GM23338 (cell line): ENCODE measurements around the gene NCAPD3.

Experiments used
- CREB1 ChIP-seq: fragments of 250-450 bp; sonication (Bioruptor Pico); IDR thresholded peaks from 2 replicates; pipeline ENCODE4 v1.5.0; 2020; ENCODE audit warnings: low read depth, mild to moderate bottlenecking, moderate library complexity
- EZH2 ChIP-seq: fragments of 200-600 bp; sonication (generic); IDR thresholded peaks from one replicate; pipeline ENCODE4 v1.8.0; 2017; ENCODE audit warnings: antibody characterized with exemption, mild to moderate bottlenecking, low read depth; ENCODE audit not compliant: unreplicated experiment
- EZH2phosphoT487 ChIP-seq: fragments of 200-600 bp; sonication (generic); IDR thresholded peaks from one replicate; pipeline ENCODE4 v1.8.1; 2018; ENCODE audit warnings: antibody characterized with exemption; ENCODE audit not compliant: unreplicated experiment
- JUNB ChIP-seq: IDR thresholded peaks from one replicate; pipeline ENCODE4 v1.6.1; 2016; ENCODE audit warnings: antibody characterized with exemption; ENCODE audit not compliant: unreplicated experiment
- NANOG ChIP-seq: IDR thresholded peaks from 2 replicates; pipeline ENCODE4 v1.6.1; 2016; ENCODE audit warnings: antibody characterized with exemption, borderline replicate concordance
- POLR2AphosphoS5 ChIP-seq: IDR thresholded peaks from 2 replicates; pipeline ENCODE4 v1.6.1; 2016; ENCODE audit warnings: antibody characterized with exemption, low read depth
- REST ChIP-seq: IDR thresholded peaks from one replicate; pipeline ENCODE4 v1.6.1; 2018; ENCODE audit warnings: antibody characterized with exemption; ENCODE audit not compliant: unreplicated experiment
- STAT1 ChIP-seq: IDR thresholded peaks from one replicate; pipeline ENCODE4 v1.6.1; 2016; ENCODE audit warnings: antibody characterized with exemption; ENCODE audit not compliant: unreplicated experiment
- ZNF331 ChIP-seq: fragments of 250-450 bp; sonication (Bioruptor Pico); IDR thresholded peaks from 2 replicates; pipeline ENCODE4 v1.5.0; 2020; ENCODE audit warnings: low read depth, mild to moderate bottlenecking, moderate library complexity
- TF ChIP-seq, protein P1 (sequence below), 2 experiments: fragments of 200-600 bp in 1 of 2; sonication (generic) in 1 of 2; conservative IDR thresholded peaks; 2 replicates each; pipeline versions ENCODE4 v1.5.1 to v1.6.1; 2016 to 2017; ENCODE audit warnings: antibody characterized with exemption in 2 of 2, low read depth in 2 of 2, mild to moderate bottlenecking in 2 of 2, moderate library complexity in 1 of 2
- TF ChIP-seq, protein P2 (sequence below): IDR thresholded peaks from 2 replicates; pipeline ENCODE4 v1.6.1; 2016; ENCODE audit warnings: antibody characterized with exemption
- TF ChIP-seq, protein P3 (sequence below): fragments of 250-450 bp; sonication (Bioruptor Pico); IDR thresholded peaks from 2 replicates; pipeline ENCODE4 v1.5.0; 2020; ENCODE audit warnings: mild to moderate bottlenecking, moderate library complexity

- TF ChIP-seq JUNB (no peak), POLR2AphosphoS5 (no peak), EZH2 (no peak), EZH2phosphoT487 (no peak), CREB1 (CRISPR knock-in tag) (no peak), NANOG (no peak), REST (no peak), STAT1 (no peak), ZNF331 (CRISPR knock-in tag) (no peak)
- TF ChIP-seq, protein P1, sequence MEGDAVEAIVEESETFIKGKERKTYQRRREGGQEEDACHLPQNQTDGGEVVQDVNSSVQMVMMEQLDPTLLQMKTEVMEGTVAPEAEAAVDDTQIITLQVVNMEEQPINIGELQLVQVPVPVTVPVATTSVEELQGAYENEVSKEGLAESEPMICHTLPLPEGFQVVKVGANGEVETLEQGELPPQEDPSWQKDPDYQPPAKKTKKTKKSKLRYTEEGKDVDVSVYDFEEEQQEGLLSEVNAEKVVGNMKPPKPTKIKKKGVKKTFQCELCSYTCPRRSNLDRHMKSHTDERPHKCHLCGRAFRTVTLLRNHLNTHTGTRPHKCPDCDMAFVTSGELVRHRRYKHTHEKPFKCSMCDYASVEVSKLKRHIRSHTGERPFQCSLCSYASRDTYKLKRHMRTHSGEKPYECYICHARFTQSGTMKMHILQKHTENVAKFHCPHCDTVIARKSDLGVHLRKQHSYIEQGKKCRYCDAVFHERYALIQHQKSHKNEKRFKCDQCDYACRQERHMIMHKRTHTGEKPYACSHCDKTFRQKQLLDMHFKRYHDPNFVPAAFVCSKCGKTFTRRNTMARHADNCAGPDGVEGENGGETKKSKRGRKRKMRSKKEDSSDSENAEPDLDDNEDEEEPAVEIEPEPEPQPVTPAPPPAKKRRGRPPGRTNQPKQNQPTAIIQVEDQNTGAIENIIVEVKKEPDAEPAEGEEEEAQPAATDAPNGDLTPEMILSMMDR (conservative IDR thresholded peaks at IDR 0.05; ENCODE audit: low read depth in 2 of 2): no peak
- TF ChIP-seq, protein P2, sequence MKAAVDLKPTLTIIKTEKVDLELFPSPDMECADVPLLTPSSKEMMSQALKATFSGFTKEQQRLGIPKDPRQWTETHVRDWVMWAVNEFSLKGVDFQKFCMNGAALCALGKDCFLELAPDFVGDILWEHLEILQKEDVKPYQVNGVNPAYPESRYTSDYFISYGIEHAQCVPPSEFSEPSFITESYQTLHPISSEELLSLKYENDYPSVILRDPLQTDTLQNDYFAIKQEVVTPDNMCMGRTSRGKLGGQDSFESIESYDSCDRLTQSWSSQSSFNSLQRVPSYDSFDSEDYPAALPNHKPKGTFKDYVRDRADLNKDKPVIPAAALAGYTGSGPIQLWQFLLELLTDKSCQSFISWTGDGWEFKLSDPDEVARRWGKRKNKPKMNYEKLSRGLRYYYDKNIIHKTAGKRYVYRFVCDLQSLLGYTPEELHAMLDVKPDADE: no peak
- TF ChIP-seq, protein P3, sequence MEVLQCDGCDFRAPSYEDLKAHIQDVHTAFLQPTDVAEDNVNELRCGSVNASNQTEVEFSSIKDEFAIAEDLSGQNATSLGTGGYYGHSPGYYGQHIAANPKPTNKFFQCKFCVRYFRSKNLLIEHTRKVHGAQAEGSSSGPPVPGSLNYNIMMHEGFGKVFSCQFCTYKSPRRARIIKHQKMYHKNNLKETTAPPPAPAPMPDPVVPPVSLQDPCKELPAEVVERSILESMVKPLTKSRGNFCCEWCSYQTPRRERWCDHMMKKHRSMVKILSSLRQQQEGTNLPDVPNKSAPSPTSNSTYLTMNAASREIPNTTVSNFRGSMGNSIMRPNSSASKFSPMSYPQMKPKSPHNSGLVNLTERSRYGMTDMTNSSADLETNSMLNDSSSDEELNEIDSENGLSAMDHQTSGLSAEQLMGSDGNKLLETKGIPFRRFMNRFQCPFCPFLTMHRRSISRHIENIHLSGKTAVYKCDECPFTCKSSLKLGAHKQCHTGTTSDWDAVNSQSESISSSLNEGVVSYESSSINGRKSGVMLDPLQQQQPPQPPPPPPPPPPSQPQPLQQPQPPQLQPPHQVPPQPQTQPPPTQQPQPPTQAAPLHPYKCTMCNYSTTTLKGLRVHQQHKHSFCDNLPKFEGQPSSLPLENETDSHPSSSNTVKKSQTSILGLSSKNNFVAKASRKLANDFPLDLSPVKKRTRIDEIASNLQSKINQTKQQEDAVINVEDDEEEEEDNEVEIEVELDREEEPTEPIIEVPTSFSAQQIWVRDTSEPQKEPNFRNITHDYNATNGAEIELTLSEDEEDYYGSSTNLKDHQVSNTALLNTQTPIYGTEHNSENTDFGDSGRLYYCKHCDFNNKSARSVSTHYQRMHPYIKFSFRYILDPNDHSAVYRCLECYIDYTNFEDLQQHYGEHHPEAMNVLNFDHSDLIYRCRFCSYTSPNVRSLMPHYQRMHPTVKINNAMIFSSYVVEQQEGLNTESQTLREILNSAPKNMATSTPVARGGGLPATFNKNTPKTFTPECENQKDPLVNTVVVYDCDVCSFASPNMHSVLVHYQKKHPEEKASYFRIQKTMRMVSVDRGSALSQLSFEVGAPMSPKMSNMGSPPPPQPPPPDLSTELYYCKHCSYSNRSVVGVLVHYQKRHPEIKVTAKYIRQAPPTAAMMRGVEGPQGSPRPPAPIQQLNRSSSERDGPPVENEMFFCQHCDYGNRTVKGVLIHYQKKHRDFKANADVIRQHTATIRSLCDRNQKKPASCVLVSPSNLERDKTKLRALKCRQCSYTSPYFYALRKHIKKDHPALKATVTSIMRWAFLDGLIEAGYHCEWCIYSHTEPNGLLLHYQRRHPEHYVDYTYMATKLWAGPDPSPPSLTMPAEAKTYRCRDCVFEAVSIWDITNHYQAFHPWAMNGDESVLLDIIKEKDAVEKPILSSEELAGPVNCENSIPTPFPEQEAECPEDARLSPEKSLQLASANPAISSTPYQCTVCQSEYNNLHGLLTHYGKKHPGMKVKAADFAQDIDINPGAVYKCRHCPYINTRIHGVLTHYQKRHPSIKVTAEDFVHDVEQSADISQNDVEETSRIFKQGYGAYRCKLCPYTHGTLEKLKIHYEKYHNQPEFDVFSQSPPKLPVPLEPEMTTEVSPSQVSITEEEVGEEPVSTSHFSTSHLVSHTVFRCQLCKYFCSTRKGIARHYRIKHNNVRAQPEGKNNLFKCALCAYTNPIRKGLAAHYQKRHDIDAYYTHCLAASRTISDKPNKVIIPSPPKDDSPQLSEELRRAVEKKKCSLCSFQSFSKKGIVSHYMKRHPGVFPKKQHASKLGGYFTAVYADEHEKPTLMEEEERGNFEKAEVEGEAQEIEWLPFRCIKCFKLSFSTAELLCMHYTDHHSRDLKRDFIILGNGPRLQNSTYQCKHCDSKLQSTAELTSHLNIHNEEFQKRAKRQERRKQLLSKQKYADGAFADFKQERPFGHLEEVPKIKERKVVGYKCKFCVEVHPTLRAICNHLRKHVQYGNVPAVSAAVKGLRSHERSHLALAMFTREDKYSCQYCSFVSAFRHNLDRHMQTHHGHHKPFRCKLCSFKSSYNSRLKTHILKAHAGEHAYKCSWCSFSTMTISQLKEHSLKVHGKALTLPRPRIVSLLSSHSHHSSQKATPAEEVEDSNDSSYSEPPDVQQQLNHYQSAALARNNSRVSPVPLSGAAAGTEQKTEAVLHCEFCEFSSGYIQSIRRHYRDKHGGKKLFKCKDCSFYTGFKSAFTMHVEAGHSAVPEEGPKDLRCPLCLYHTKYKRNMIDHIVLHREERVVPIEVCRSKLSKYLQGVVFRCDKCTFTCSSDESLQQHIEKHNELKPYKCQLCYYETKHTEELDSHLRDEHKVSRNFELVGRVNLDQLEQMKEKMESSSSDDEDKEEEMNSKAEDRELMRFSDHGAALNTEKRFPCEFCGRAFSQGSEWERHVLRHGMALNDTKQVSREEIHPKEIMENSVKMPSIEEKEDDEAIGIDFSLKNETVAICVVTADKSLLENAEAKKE (CRISPR knock-in tag): no peak
Measured at GRCh38 chr11:134200688-134201087, 23.1 kb downstream of the NCAPD3 start.
